Dorsolateral prefrontal cortex (tissue), 118 donors: ENCODE measurements around the gene PTPN11. TPM values are rescaled to one million over a fixed set of nuclear protein-coding genes. Genes with fewer than 3 reads are reported as not detected.

ENCODE experiments used
- total RNA-seq, 120 experiments: library from RNA; stranded (reverse); gene quantifications; one replicate each; pipeline versions ENCODE4 v1.2.3 to v1.2.4, GENCODE V29; 2022

The PTPN11 gene
- total RNA-seq, 120 experiments from 2014 or later: 141 to 247 (median 187) TPM

Other genes with a start within 250 kb of the PTPN11 start
- gene HECTD4, start 36.5 kb upstream of the PTPN11 start, total RNA-seq: 100 to 1,000 TPM; 133 to 246 (median 192) TPM
- gene RPL6, start 9.3 kb upstream of the PTPN11 start, total RNA-seq: 100 to 1,000 TPM; 346 to 633 (median 442) TPM